OCI-LY1 (cell line): ENCODE data around the gene SLC12A3.
"Not testable (repeated sequence)": the region's sequence is repeated elsewhere in the genome, so short reads cannot be mapped to it uniquely, and the experiment has no call there.

ENCODE experiments used
- H2AFZ ChIP-seq: fragments of 200-600 bp; sonication (generic), shearing (Covaris generic); 2 replicates; pipeline ENCODE4 v1.6.0; 2014; ENCODE audit warnings: antibody characterized with exemption, mild to moderate bottlenecking, low read length
- H3F3A ChIP-seq: fragments of 200-600 bp; sonication (generic), shearing (Covaris generic); 2 replicates; pipeline ENCODE4 v1.6.0; 2014; ENCODE audit warnings: mild to moderate bottlenecking, antibody characterized with exemption, low read length, moderate library complexity; ENCODE audit not compliant: insufficient read depth
- H3K27ac ChIP-seq: fragments of 200-600 bp; sonication (generic); 2 replicates; pipeline ENCODE4 v1.5.1; 2014; ENCODE audit warnings: low read length, mixed run types, mild to moderate bottlenecking, low read depth; ENCODE audit not compliant: poor library complexity, severe bottlenecking
- H3K27me3 ChIP-seq: fragments of 200-600 bp; sonication (generic); 2 replicates; pipeline ENCODE4 v1.6.0; 2014; ENCODE audit warnings: antibody characterized with exemption, mild to moderate bottlenecking, low read length, moderate library complexity; ENCODE audit not compliant: insufficient read depth
- H3K36me3 ChIP-seq: fragments of 200-600 bp; sonication (generic); 2 replicates; pipeline ENCODE4 v1.6.1; 2014; ENCODE audit warnings: mild to moderate bottlenecking, antibody characterized with exemption, low read length, moderate library complexity, mixed read lengths; ENCODE audit not compliant: insufficient read depth
- H3K4me1 ChIP-seq: fragments of 200-600 bp; sonication (generic); 2 replicates; pipeline ENCODE4 v1.5.1; 2014; ENCODE audit warnings: mild to moderate bottlenecking, low read length, moderate library complexity; ENCODE audit not compliant: insufficient read depth, severe bottlenecking
- H3K4me2 ChIP-seq: fragments of 200-600 bp; sonication (generic), shearing (Covaris generic); 2 replicates; pipeline ENCODE4 v1.6.1; 2014; ENCODE audit warnings: low read length
- H3K4me3 ChIP-seq: fragments of 200-600 bp; sonication (generic); 2 replicates; pipeline ENCODE4 v1.5.1; 2014; ENCODE audit warnings: low read length, low read depth, mild to moderate bottlenecking, mixed read lengths; ENCODE audit not compliant: poor library complexity, severe bottlenecking
- H3K79me2 ChIP-seq: fragments of 200-600 bp; shearing (Covaris generic); 2 replicates; pipeline ENCODE4 v1.6.1; 2016; ENCODE audit warnings: mixed run types, low read length, mixed read lengths; ENCODE audit not compliant: insufficient read depth
- H3K9ac ChIP-seq: fragments of 200-600 bp; sonication (generic), shearing (Covaris generic); 2 replicates; pipeline ENCODE4 v1.6.1; 2014; ENCODE audit warnings: mild to moderate bottlenecking, low read length, mixed read lengths
- H3K9me2 ChIP-seq: fragments of 200-600 bp; sonication (generic), shearing (Covaris generic); 2 replicates; pipeline ENCODE4 v1.6.1; 2014; ENCODE audit warnings: low read depth, mild to moderate bottlenecking, low read length, mixed read lengths
- H3K9me3 ChIP-seq: fragments of 200-600 bp; shearing (Covaris generic); 2 replicates; pipeline ENCODE4 v1.6.1; 2014; ENCODE audit warnings: low read length, mixed read lengths
- H4K20me1 ChIP-seq: fragments of 200-600 bp; sonication (generic), shearing (Covaris generic); 2 replicates; pipeline ENCODE4 v1.6.0; 2016; ENCODE audit warnings: mild to moderate bottlenecking, low read length; ENCODE audit not compliant: insufficient read depth
- CTCF ChIP-seq: fragments of 200-600 bp; sonication (generic), shearing (Covaris generic); IDR thresholded peaks from 2 replicates; pipeline ENCODE4 v1.5.1; 2017; ENCODE audit warnings: mild to moderate bottlenecking, antibody characterized with exemption, low read length, moderate library complexity, mixed read lengths
- EZH2 ChIP-seq: fragments of 200-600 bp; sonication (generic), shearing (Covaris generic); IDR thresholded peaks from 2 replicates; pipeline ENCODE4 v1.8.0; 2017; ENCODE audit warnings: borderline replicate concordance, mixed run types, mild to moderate bottlenecking, antibody characterized with exemption, low read length, moderate library complexity, mixed read lengths

SLC12A3 gene

GRCh38 chr16:56882077-56882800, 17.2 kb downstream of the SLC12A3 start:
- Histone ChIP-seq H3K9me3 (no peaks in the 10 kb centered on the region), H4K20me1 (no peaks in the 10 kb centered on the region), H3K27ac (no peak overlapping the region), H3K4me1 (no peaks in the 10 kb centered on the region), H3K9ac (no peak overlapping the region), H3K4me2 (no peak overlapping the region), H3K79me2 (no peaks in the 10 kb centered on the region), H3K4me3 (no peak overlapping the region), H3K36me3 (no peaks in the 10 kb centered on the region), H3K27me3 (no peaks in the 10 kb centered on the region), H2AFZ (no peak overlapping the region), H3F3A (no peaks in the 10 kb centered on the region), H3K9me2 (no peaks in the 10 kb centered on the region)
- TF ChIP-seq CTCF, result no peak
- no peak for TF ChIP-seq EZH2

GRCh38 chr16:56883586-56883985, 18.6 kb downstream of the SLC12A3 start:
- no peak overlapping the region for H3K4me2 ChIP-seq
- H4K20me1 ChIP-seq, result no peaks in the 10 kb centered on the region
- no peak overlapping the region for H3K27ac ChIP-seq
- H3K27me3 ChIP-seq, result no peaks in the 10 kb centered on the region
- H3F3A ChIP-seq, result no peaks in the 10 kb centered on the region
- H3K4me1 ChIP-seq, result peaks cover under 1% of the 10 kb centered on the region
- no peaks in the 10 kb centered on the region for H3K79me2 ChIP-seq
- no peak overlapping the region for H3K9ac ChIP-seq
- H3K9me3 ChIP-seq, result no peaks in the 10 kb centered on the region
- no peaks in the 10 kb centered on the region for H3K36me3 ChIP-seq
- no peaks in the 10 kb centered on the region for H3K9me2 ChIP-seq
- no peak for TF ChIP-seq EZH2
- no peak for TF ChIP-seq CTCF
- no peak overlapping the region for H2AFZ ChIP-seq
- no peak overlapping the region for H3K4me3 ChIP-seq

GRCh38 chr16:56884026-56884582, 19.1 kb downstream of the SLC12A3 start:
- no peaks in the 10 kb centered on the region for H4K20me1 ChIP-seq
- TF ChIP-seq CTCF (no peak), EZH2 (no peak)
- H3K9me3 ChIP-seq, result no peaks in the 10 kb centered on the region
- no peak overlapping the region for H3K4me3 ChIP-seq
- H3K4me1 ChIP-seq, result peaks cover 6% of the 10 kb centered on the region
- no peaks in the 10 kb centered on the region for H3K9me2 ChIP-seq
- no peak overlapping the region for H2AFZ ChIP-seq
- no peaks in the 10 kb centered on the region for H3K36me3 ChIP-seq
- no peaks in the 10 kb centered on the region for H3K27me3 ChIP-seq
- H3K79me2 ChIP-seq, result no peaks in the 10 kb centered on the region
- H3K27ac ChIP-seq, result no peak overlapping the region
- H3K9ac ChIP-seq, result no peak overlapping the region
- no peak overlapping the region for H3K4me2 ChIP-seq
- no peaks in the 10 kb centered on the region for H3F3A ChIP-seq

- H2AFZ ChIP-seq, H3K9ac ChIP-seq, H3K9me3 ChIP-seq, H3K9me2 ChIP-seq, H3K27me3 ChIP-seq, H3K4me1 ChIP-seq, H3K27ac ChIP-seq, H3K36me3 ChIP-seq, H3K4me2 ChIP-seq, H3K4me3 ChIP-seq, H3F3A ChIP-seq, H4K20me1 ChIP-seq, H3K79me2 ChIP-seq: not testable (repeated sequence)
Observed at GRCh38 chr16:56884929-56885328, 19.9 kb downstream of the SLC12A3 start.
